IMR-90 (cell line): Measurements from ENCODE around the gene EEPD1. TPM values are rescaled to one million over a fixed set of nuclear protein-coding genes. Genes with fewer than 3 reads are reported as not detected.
A peak's percentile ranks its signal among the peaks of the same experiment; 100 is the strongest.

Source experiments
- ATAC-seq: fragments of 200-7000 bp; cut with Tn5 transposase; 2 replicates; pipeline ENCODE4 v1.9.1; 2020; ENCODE audit warnings: low read depth, mild to moderate bottlenecking, moderate library complexity
- BruUV-seq: library from RNA; stranded (reverse); fragments of 400-500 nt; replicated peaks from 2 replicates; lab custom pipeline; 2021; lab: Mats Ljungman, UMichigan
- CTCF ChIA-PET: fragments of 300-600 bp; formaldehyde crosslinking; extraction: SDS; loops from one replicate; lab custom pipeline; 2021; ENCODE audit warnings: antibody characterized with exemption; lab: Yijun Ruan, JAX
- POLR2A ChIA-PET: fragments of 300-600 bp; sonication (Branson Sonifier 250); formaldehyde crosslinking; loops from one replicate; lab custom pipeline; 2022; ENCODE audit warnings: antibody characterized with exemption; ENCODE audit not compliant: unreplicated experiment; lab: Charles Lee
- DNase-seq: peaks from one replicate; pipeline ENCODE4 v3.0.0; 2013
- H2AFZ ChIP-seq: replicated peaks from 2 replicates; pipeline ENCODE3; 2013; ENCODE audit warnings: low read length, mild to moderate bottlenecking; ENCODE audit not compliant: poor library complexity
- H2AK5ac ChIP-seq: 2 replicates; pipeline ENCODE4 v1.6.1; 2013; ENCODE audit warnings: low read depth, low read length, inconsistent platforms
- H2AK9ac ChIP-seq: replicated peaks from 2 replicates; pipeline ENCODE3; 2013; ENCODE audit warnings: mild to moderate bottlenecking, low read depth, low read length, moderate library complexity; ENCODE audit not compliant: poor library complexity
- H2BK120ac ChIP-seq: 2 replicates; pipeline ENCODE4 v1.6.1; 2013; ENCODE audit warnings: low read depth, low read length, inconsistent platforms
- H2BK15ac ChIP-seq: 3 replicates; pipeline ENCODE4 v1.6.1; 2013; ENCODE audit warnings: low read depth, low read length, inconsistent platforms
- H2BK20ac ChIP-seq: 2 replicates; pipeline ENCODE4 v1.6.1; 2013; ENCODE audit warnings: low read depth, mild to moderate bottlenecking, inconsistent platforms, low read length, moderate library complexity
- H2BK5ac ChIP-seq: 2 replicates; pipeline ENCODE4 v1.6.1; 2013; ENCODE audit warnings: mild to moderate bottlenecking, low read depth, low read length, inconsistent platforms; ENCODE audit not compliant: poor library complexity, severe bottlenecking
- H3K14ac ChIP-seq: replicated peaks from 2 replicates; pipeline ENCODE4 v1.6.1; 2013; ENCODE audit warnings: low read depth, low read length, inconsistent platforms
- H3K18ac ChIP-seq: 2 replicates; pipeline ENCODE4 v1.6.1; 2013; ENCODE audit warnings: low read depth, low read length, control low read depth
- H3K23ac ChIP-seq: 2 replicates; pipeline ENCODE4 v1.6.1; 2013; ENCODE audit warnings: low read depth, low read length, inconsistent platforms
- H3K27ac ChIP-seq: 2 replicates; pipeline ENCODE4 v1.5.1; 2013; ENCODE audit warnings: mild to moderate bottlenecking, control low read depth, low read length; ENCODE audit not compliant: insufficient read depth
- H3K27me3 ChIP-seq: 2 replicates; pipeline ENCODE4 v1.6.1; 2013; ENCODE audit warnings: low read length; ENCODE audit not compliant: control insufficient read depth, insufficient read depth
- H3K36me3 ChIP-seq: 2 replicates; pipeline ENCODE4 v1.6.1; 2013; ENCODE audit warnings: low read length, mixed read lengths; ENCODE audit not compliant: control insufficient read depth, insufficient read depth
- H3K4ac ChIP-seq: 2 replicates; pipeline ENCODE4 v1.6.1; 2013; ENCODE audit warnings: low read depth, low read length, inconsistent platforms
- H3K4me1 ChIP-seq: 2 replicates; pipeline ENCODE4 v1.6.1; 2013; ENCODE audit warnings: low read length, mixed read lengths; ENCODE audit not compliant: control insufficient read depth, insufficient read depth
- H3K4me2 ChIP-seq: 2 replicates; pipeline ENCODE4 v1.6.1; 2013; ENCODE audit warnings: low read depth, mild to moderate bottlenecking, control low read depth, low read length, moderate library complexity
- H3K4me3 ChIP-seq: 2 replicates; pipeline ENCODE4 v1.5.1; 2013; ENCODE audit warnings: low read depth, mild to moderate bottlenecking, control low read depth, low read length, moderate library complexity; ENCODE audit not compliant: insufficient read depth
- H3K56ac ChIP-seq: 2 replicates; pipeline ENCODE4 v1.6.1; 2013; ENCODE audit warnings: low read length, inconsistent platforms; ENCODE audit not compliant: insufficient read depth; ENCODE audit errors: extremely low read depth
- H3K79me1 ChIP-seq, 2 experiments: 2 replicates each; pipeline ENCODE4 v1.6.1; 2013; ENCODE audit warnings: low read length in 2 of 2, inconsistent platforms in 1 of 2, low read depth in 1 of 2
- H3K9ac ChIP-seq: 2 replicates; pipeline ENCODE4 v1.6.1; 2013; ENCODE audit warnings: low read depth, low read length, control low read depth
- H3K9me1 ChIP-seq: 2 replicates; pipeline ENCODE4 v1.6.1; 2013; ENCODE audit warnings: low read length, inconsistent platforms; ENCODE audit not compliant: insufficient read depth
- H3K9me3 ChIP-seq: 2 replicates; pipeline ENCODE4 v1.6.1; 2013; ENCODE audit warnings: low read length; ENCODE audit not compliant: control insufficient read depth, insufficient read depth
- H4K20me1 ChIP-seq: 2 replicates; pipeline ENCODE4 v1.6.1; 2013; ENCODE audit warnings: low read length, inconsistent platforms; ENCODE audit not compliant: insufficient read depth
- H4K5ac ChIP-seq: 2 replicates; pipeline ENCODE4 v1.6.1; 2013; ENCODE audit warnings: mild to moderate bottlenecking, low read depth, low read length, control low read depth
- H4K8ac ChIP-seq, 2 experiments: 2 replicates each; pipeline ENCODE4 v1.6.1; 2013; ENCODE audit warnings: low read depth in 2 of 2, low read length in 2 of 2, control low read depth in 1 of 2, inconsistent platforms in 1 of 2
- H4K91ac ChIP-seq: 2 replicates; pipeline ENCODE4 v1.6.1; 2013; ENCODE audit warnings: low read depth, low read length, inconsistent platforms; ENCODE audit not compliant: insufficient read depth
- CHD1 ChIP-seq: IDR thresholded peaks from 2 replicates; pipeline ENCODE4 v1.6.1; 2012; ENCODE audit warnings: low read depth, low read length, improper control_type of control experiment
- FOS ChIP-seq: fragments of 150-350 bp; IDR thresholded peaks from 2 replicates; pipeline ENCODE4 v1.6.1; 2016; ENCODE audit warnings: low read depth, low read length
- MAFK ChIP-seq: IDR thresholded peaks from 2 replicates; pipeline ENCODE4 v1.6.1; 2012; ENCODE audit warnings: low read depth, low read length, improper control_type of control experiment
- MAZ ChIP-seq: IDR thresholded peaks from 2 replicates; pipeline ENCODE4 v1.6.1; 2012; ENCODE audit warnings: low read depth, mild to moderate bottlenecking, low read length, improper control_type of control experiment, moderate library complexity, borderline replicate concordance
- MXI1 ChIP-seq: IDR thresholded peaks from 2 replicates; pipeline ENCODE4 v1.6.1; 2012; ENCODE audit warnings: low read depth, mild to moderate bottlenecking, low read length, moderate library complexity, borderline replicate concordance
- NFE2L2 ChIP-seq: fragments of 150-350 bp; IDR thresholded peaks from 2 replicates; pipeline ENCODE4 v1.6.1; 2016; ENCODE audit warnings: low read depth, mild to moderate bottlenecking, low read length
- RAD21 ChIP-seq: IDR thresholded peaks from 2 replicates; pipeline ENCODE4 v1.6.1; 2012; ENCODE audit warnings: low read length, improper control_type of control experiment
- RCOR1 ChIP-seq: IDR thresholded peaks from 2 replicates; pipeline ENCODE4 v1.6.1; 2012; ENCODE audit warnings: mild to moderate bottlenecking, low read length, improper control_type of control experiment; ENCODE audit not compliant: insufficient replicate concordance
- SMC3 ChIP-seq: fragments of 150-350 bp; IDR thresholded peaks from 2 replicates; pipeline ENCODE4 v1.6.1; 2016; ENCODE audit warnings: low read depth, mild to moderate bottlenecking, antibody characterized with exemption, low read length, moderate library complexity
- WGBS, 2 experiments: methylation state at CpG; one replicate each; pipeline versions ENCODE4 v1.1.5 to v1.1.7; 2013; ENCODE audit warnings: missing lambda C conversion rate in 2 of 2; ENCODE audit not compliant: insufficient read length in 1 of 2; ENCODE audit errors: extremely low coverage in 2 of 2; 5-methylcytosine and 5-hydroxymethylcytosine counted together
- dilution Hi-C: fragments of 300-500 bp; cut with HindIII; formaldehyde crosslinking; loops from one replicate; pipeline ENCODE4 v1.14.3; 2018; ENCODE audit warnings: low sequenced_read_pairs; ENCODE audit not compliant: unreplicated experiment
- in situ Hi-C: fragments of 300-500 bp; cut with MboI; formaldehyde crosslinking; loops from 3 replicates; pipeline ENCODE4 v1.14.3; 2019; ENCODE audit warnings: low sequenced_read_pairs, inconsistent platforms, mixed read lengths
- intact Hi-C: fragments of 100-400 bp; cut with micrococcal nuclease; formaldehyde crosslinking; loops from 2 replicates; pipeline ENCODE4 v1.10.0; 2022
- polyA plus RNA-seq, 3 experiments: library from polyadenylated mRNA; depleted of rRNA; stranded (reverse); fragments of >200 nt; gene quantifications; 2 replicates each; pipeline ENCODE4 v1.2.3, GENCODE V29; 2012; ENCODE audit warnings: low replicate concordance in 1 of 3
- total RNA-seq: library from RNA; depleted of rRNA; stranded (reverse); fragments of >200 nt; gene quantifications from 2 replicates; pipeline ENCODE4 v1.2.3, GENCODE V29; 2012
- TF ChIP-seq, protein P1 (sequence below): conservative IDR thresholded peaks from 2 replicates; pipeline ENCODE4 v1.5.1; 2012; ENCODE audit warnings: mild to moderate bottlenecking, low read depth, low read length, improper control_type of control experiment

Gene EEPD1
- total and polyA plus RNA-seq, 2 of the 4 experiments (the other 2 are of a cell fraction): 7.3 to 15.2 TPM

DNA sequence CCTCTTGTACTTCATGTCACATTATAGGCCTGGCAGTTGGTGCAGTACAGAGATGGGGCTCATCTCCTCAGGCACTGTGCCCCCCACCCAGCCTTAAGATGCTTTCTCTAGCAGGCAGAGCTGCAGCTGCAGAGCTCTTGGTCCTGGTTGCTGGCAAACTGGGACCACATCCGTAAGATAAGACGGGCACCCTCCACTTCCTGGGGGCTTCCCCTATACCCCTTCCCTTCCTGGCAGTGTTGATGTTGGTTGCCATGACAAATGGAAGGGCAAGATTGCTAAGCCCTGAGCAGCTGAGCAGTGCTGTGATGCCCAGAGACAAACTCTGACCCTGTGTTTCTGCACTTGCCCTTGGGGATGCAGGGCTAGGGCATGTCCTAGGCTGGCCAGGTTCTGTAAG is 133.2 kb downstream of the EEPD1 start:
- no peak overlapping the region for H3K4me2 ChIP-seq
- DNase-seq (no peak), ATAC-seq (no peak)
- H3K23ac ChIP-seq: no peak overlapping the region
- H2AFZ ChIP-seq: no peak overlapping the region
- WGBS, 2 experiments: no CpG with 5 or more reads among the region's 2 CpGs
- H3K9ac ChIP-seq: no peak overlapping the region
- no peak overlapping the region; the same call in 1 of the 2 replicates for H2BK120ac ChIP-seq
- H3K27ac ChIP-seq: no peak overlapping the region
- no peaks in the 10 kb centered on the region for H3K9me3 ChIP-seq
- no peaks in the 10 kb centered on the region for H3K27me3 ChIP-seq
- dilution Hi-C loops: no loop called here
- H2AK5ac ChIP-seq: peak overlapping the region; percentile 77
- H3K4ac ChIP-seq: peak overlapping the region; percentile 17; the same call in 1 of the 2 replicates
- H3K14ac ChIP-seq: no peak overlapping the region
- intact Hi-C loops: no loop called here
- H4K5ac ChIP-seq: no peak overlapping the region
- ChIA-PET POLR2A (no interaction called here), CTCF (no interaction called here)
- no peak overlapping the region for H2BK20ac ChIP-seq
- no TSS peak for BruUV-seq
- in situ Hi-C loops: no loop called here
- H3K56ac ChIP-seq: no peak overlapping the region
- H4K91ac ChIP-seq: no peak overlapping the region; the same call in 1 of the 2 replicates
- H2BK5ac ChIP-seq: no peak overlapping the region
- TF ChIP-seq RAD21: no peak
- no peak for TF ChIP-seq MAFK
- TF ChIP-seq, protein P1, sequence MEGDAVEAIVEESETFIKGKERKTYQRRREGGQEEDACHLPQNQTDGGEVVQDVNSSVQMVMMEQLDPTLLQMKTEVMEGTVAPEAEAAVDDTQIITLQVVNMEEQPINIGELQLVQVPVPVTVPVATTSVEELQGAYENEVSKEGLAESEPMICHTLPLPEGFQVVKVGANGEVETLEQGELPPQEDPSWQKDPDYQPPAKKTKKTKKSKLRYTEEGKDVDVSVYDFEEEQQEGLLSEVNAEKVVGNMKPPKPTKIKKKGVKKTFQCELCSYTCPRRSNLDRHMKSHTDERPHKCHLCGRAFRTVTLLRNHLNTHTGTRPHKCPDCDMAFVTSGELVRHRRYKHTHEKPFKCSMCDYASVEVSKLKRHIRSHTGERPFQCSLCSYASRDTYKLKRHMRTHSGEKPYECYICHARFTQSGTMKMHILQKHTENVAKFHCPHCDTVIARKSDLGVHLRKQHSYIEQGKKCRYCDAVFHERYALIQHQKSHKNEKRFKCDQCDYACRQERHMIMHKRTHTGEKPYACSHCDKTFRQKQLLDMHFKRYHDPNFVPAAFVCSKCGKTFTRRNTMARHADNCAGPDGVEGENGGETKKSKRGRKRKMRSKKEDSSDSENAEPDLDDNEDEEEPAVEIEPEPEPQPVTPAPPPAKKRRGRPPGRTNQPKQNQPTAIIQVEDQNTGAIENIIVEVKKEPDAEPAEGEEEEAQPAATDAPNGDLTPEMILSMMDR: no peak
- TF ChIP-seq MAZ: no peak
- TF ChIP-seq NFE2L2: no peak
- TF ChIP-seq CHD1: no peak
- no peak for TF ChIP-seq FOS
- TF ChIP-seq RCOR1: no peak
- no peak for TF ChIP-seq MXI1
- no peak for TF ChIP-seq SMC3
- no peak overlapping the region for H3K4me3 ChIP-seq
- H3K36me3 ChIP-seq: peaks cover 17% of the 10 kb centered on the region; the same call in 1 of the 2 replicates
- H3K79me1 ChIP-seq: peaks cover 0 to 4% of the 10 kb centered on the region in 2 experiments; a peak in 1 of 4 replicates
- H3K18ac ChIP-seq: no peak overlapping the region
- H3K4me1 ChIP-seq: peaks cover 12% of the 10 kb centered on the region
- H2BK15ac ChIP-seq: no peak overlapping the region
- peaks cover 4% of the 10 kb centered on the region for H3K9me1 ChIP-seq
- H4K8ac ChIP-seq: no peak overlapping the region
- no peaks in the 10 kb centered on the region for H4K20me1 ChIP-seq
- H2AK9ac ChIP-seq: peak overlapping the region; percentile 74
